Upper lobe of right lung (tissue), 1 donor: ENCODE data around the gene MNX1. TPM values are rescaled to one million over a fixed set of nuclear protein-coding genes. Genes with fewer than 3 reads are reported as not detected.

Source experiments
- ATAC-seq: fragments of 200-7000 bp; cut with Tn5 transposase; one replicate; pipeline ENCODE4 v1.9.1; 2020; ENCODE audit warnings: mild to moderate bottlenecking, moderate library complexity
- DNase-seq: peaks from one replicate; pipeline ENCODE4 v3.0.0-alpha.2; 2020
- H3K27ac ChIP-seq: fragments of 200-600 bp; one replicate; pipeline ENCODE4 v1.8.0; 2022
- H3K27me3 ChIP-seq: fragments of 200-600 bp; one replicate; pipeline ENCODE4 v1.8.0; 2022; ENCODE audit warnings: mild to moderate bottlenecking
- H3K36me3 ChIP-seq: fragments of 200-600 bp; one replicate; pipeline ENCODE4 v1.8.0; 2022
- H3K4me1 ChIP-seq: fragments of 200-600 bp; one replicate; pipeline ENCODE4 v1.8.0; 2022
- H3K4me3 ChIP-seq: fragments of 200-600 bp; one replicate; pipeline ENCODE4 v1.8.0; 2022; ENCODE audit warnings: mild to moderate bottlenecking
- H3K9me3 ChIP-seq: fragments of 200-600 bp; one replicate; pipeline ENCODE4 v1.8.0; 2022
- intact Hi-C: fragments of 100-400 bp; cut with DNase I; formaldehyde crosslinking; loops from one replicate; pipeline ENCODE4 v1.11.0; 2022
- total RNA-seq: library from RNA; stranded (reverse); fragmentation: NEBNext Ultra II Directional; extraction: Animal tissue kit (Norgen Biotek cat#: 25700); gene quantifications from one replicate; pipeline ENCODE4 v1.2.1, GENCODE V29; 2021
- TF ChIP-seq, protein P1 (sequence below): fragments of 200-600 bp; IDR thresholded peaks from one replicate; pipeline ENCODE4 v1.8.0; 2022; ENCODE audit warnings: antibody characterized with exemption
- donor health status: DM: no; HTN: yes; CAD: no; lungs with severe emphysema.

Gene MNX1
- total RNA-seq, 1 donor from 2014 or later, result 0.93 TPM

DNA sequence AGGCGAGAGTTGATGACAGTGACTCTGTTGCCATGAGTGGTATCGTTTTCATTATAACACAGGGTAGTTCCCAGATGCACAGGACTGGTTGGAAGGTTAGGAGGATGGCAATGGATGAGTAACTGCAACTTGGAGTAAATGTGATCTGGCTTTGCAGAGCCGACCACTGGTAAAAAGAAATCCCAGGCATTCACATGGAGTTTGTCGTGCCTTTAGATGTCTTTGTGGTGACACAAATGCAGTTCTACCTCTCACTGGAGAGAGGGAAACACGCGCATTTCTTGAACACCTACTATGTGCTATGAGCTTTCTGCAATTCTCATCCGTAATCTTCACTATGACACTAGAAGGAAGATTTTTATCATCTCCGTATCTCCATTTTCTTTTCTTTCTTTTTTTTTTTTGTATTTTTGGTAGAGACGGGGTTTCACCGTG lies 1.7 kb upstream of the MNX1 start:
- no peak overlapping the region for H3K4me3 ChIP-seq
- no peak for ATAC-seq
- no peaks in the 10 kb centered on the region for H3K36me3 ChIP-seq
- intact Hi-C loops, result no loop called here
- H3K4me1 ChIP-seq, result peaks cover 13% of the 10 kb centered on the region
- DNase-seq, result no peak
- H3K9me3 ChIP-seq, result no peaks in the 10 kb centered on the region
- H3K27me3 ChIP-seq, result peaks cover 89% of the 10 kb centered on the region
- no peak overlapping the region for H3K27ac ChIP-seq
- TF ChIP-seq, protein P1, sequence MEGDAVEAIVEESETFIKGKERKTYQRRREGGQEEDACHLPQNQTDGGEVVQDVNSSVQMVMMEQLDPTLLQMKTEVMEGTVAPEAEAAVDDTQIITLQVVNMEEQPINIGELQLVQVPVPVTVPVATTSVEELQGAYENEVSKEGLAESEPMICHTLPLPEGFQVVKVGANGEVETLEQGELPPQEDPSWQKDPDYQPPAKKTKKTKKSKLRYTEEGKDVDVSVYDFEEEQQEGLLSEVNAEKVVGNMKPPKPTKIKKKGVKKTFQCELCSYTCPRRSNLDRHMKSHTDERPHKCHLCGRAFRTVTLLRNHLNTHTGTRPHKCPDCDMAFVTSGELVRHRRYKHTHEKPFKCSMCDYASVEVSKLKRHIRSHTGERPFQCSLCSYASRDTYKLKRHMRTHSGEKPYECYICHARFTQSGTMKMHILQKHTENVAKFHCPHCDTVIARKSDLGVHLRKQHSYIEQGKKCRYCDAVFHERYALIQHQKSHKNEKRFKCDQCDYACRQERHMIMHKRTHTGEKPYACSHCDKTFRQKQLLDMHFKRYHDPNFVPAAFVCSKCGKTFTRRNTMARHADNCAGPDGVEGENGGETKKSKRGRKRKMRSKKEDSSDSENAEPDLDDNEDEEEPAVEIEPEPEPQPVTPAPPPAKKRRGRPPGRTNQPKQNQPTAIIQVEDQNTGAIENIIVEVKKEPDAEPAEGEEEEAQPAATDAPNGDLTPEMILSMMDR, result no peak

DNA sequence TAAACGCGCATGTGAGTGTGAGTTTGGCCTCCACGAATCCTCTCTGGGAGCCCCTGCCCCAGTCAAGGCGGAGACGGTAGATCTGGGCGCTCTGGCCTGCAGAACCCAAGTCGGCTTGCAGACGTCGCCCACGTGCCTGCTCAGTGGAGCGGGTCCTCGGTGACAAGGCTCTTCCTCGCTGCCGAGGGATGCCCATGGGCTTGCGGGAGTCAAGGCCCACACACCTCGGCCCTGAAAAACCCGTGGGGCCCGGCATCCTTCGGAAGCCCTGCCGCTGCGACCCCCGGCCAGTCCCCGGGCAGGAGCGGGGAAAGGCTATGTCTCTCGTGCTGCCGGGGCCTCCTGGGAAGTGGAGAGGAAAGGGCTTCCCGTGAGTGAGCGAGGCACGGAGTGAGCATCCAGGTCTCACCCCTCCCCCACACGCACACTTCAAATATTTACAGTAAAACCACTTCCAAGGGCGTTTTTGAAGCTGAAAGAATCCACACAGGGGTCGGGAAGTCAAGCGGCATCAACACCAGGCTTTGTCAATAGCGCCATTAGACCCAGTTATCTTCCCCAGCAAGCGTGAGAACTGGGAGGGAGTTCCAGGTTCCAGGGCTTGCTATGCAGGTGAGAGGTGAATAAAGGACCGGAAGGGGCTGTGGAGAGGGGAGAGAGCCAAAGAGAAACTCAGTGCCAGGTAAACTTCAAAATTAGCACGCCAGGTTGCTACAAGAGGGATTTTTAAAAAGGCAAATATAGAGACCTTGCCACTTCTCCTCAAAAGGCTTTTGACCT lies 1.1 kb upstream of the MNX1 start:
- intact Hi-C loops, result no loop called here
- H3K27ac ChIP-seq, result no peak overlapping the region
- H3K4me1 ChIP-seq, result peaks cover 13% of the 10 kb centered on the region
- DNase-seq, result no peak
- TF ChIP-seq, protein P1, result no peak
- peak overlapping the region; percentile 56 for H3K4me3 ChIP-seq
- H3K9me3 ChIP-seq, result no peaks in the 10 kb centered on the region
- no peaks in the 10 kb centered on the region for H3K36me3 ChIP-seq
- H3K27me3 ChIP-seq, result peaks cover 89% of the 10 kb centered on the region
- no peak for ATAC-seq

DNA sequence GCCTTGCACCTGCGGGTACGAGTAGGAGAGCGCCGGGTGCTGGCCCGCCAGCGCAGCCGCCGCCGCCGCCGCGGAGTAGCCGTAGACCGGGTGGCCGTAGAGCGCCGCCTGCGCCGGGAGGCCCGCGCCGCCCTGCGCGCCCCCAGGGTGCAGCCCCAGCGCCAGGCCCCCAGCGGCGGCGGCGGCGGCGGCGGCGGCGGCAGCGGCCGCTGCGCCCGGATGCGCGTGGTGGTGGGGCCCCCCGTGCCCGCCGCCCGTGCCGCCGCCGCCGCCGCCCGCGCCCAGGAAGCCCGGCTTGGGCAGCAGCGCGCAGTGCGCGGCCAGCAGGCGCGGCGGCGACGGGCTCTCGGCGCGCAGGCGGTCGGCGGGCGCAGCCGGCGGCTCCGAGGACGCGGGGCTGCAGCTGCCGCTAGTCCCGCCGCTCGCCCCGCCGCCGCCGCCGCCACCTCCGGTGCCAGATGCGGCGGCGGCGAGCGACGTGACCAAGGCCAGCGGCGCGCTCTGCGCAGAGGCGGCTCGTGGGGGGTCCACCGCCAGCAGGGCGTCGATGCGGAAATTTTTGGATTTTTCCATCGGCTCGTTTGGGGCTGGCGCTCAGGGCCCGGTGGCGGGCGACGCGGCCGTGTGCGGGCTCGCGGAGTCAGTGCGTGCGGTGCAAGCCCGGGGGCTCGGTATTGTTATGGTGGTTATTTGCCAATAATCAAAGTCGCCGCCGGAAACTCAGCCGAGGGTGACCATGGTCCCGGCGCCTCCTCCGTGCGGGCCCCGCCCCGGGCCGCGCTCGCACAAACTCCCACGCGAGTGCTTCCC lies 480 bp downstream of the MNX1 start:
- TF ChIP-seq, protein P1, result no peak
- H3K27me3 ChIP-seq, result peaks cover 89% of the 10 kb centered on the region
- intact Hi-C loops, result no loop called here
- DNase-seq (no peak), ATAC-seq (no peak)
- no peak overlapping the region for H3K27ac ChIP-seq
- no peaks in the 10 kb centered on the region for H3K9me3 ChIP-seq
- H3K36me3 ChIP-seq, result no peaks in the 10 kb centered on the region
- peak overlapping the region; percentile 56 for H3K4me3 ChIP-seq
- H3K4me1 ChIP-seq, result peaks cover 13% of the 10 kb centered on the region

DNA sequence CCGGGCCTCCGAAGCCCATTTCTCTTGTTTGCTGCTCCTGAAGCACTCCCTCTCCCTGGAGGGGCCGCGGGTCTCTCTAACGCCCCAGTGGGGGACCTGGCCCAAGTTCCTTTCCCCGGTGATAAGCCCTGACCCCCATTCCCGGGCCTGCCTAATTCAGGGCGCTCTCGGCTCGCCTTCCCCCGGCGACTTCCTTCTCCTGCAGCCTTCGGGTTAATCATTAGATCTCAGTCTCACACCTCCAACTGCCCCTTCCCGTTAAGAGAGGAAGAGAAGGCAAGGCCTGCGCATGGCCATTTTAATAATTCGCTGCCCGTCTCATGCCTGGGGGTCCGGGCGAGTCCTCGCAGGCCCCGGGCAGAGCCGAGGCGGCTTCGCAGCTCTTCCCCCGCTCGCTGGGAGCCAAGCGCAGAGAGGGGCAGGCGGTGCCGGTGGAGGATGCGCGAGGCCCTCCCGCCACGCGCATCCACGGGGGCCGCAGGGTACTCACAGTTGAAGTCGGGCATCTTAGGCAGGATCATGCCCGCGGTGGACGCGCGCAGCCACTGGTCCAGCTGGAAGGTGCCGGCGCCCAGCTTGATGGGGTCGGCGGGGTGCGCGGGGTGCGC lies 1.2 kb downstream of the MNX1 start:
- H3K4me3 ChIP-seq, result peak overlapping the region; percentile 36
- no peak overlapping the region for H3K27ac ChIP-seq
- TF ChIP-seq, protein P1, result no peak
- peaks cover 89% of the 10 kb centered on the region for H3K27me3 ChIP-seq
- peak; percentile 66 for DNase-seq
- ATAC-seq, result peak; percentile 12
- intact Hi-C loops, result no loop called here
- no peaks in the 10 kb centered on the region for H3K9me3 ChIP-seq
- peaks cover 17% of the 10 kb centered on the region for H3K4me1 ChIP-seq
- H3K36me3 ChIP-seq, result no peaks in the 10 kb centered on the region

DNA sequence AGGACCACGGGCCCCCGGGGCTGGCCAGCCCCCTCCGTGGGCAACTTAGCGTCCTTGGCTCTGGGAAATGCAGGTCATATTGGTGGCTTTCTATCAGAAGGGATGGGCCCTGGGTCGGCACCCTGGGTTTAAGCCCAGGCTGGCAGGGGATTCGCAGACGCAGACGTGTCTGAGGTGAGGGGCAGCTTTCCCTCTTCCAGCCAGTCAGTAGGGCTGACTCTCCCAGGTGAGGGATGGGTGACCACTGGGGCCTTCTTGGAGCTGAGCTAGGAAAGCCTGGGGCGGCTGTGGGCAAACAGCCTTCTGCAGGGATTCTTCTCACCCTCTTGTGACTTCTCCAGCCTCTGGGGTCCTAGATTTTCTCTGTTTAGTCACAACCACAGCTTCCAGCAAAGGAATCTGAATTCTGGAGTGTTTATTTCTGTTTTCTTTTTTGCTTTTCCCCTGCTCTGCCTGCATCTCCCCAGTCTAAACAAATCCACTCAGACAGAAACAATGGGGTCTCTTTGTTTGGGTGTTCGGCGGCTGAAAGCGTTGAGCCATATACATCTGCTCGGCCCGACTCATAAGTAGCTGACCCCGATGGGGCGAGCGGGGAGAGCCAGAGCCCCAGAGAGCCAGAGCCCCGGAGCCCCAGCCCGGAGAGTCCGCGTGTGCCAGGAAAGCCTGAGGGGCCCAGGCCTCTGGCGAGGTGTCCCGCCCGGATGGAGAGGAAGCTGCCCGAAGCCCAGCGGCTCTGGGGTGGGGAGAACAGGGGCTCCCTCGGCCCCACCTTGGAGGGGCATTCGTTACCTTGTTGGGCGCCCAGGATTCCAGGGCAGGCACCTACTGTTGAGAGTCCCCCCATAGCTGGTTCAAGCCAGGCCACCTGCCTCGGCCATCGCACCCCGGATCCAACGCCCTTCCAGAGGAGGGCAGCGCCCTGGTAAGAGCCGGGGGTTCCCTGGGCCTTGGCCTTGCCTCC lies 2.0 kb downstream of the MNX1 start:
- no peaks in the 10 kb centered on the region for H3K9me3 ChIP-seq
- H3K4me3 ChIP-seq, result peak overlapping the region; percentile 36
- peaks cover 89% of the 10 kb centered on the region for H3K27me3 ChIP-seq
- TF ChIP-seq, protein P1, result no peak
- DNase-seq, result peak; percentile 60
- no peaks in the 10 kb centered on the region for H3K36me3 ChIP-seq
- peaks cover 25% of the 10 kb centered on the region for H3K4me1 ChIP-seq
- intact Hi-C loops, result no loop called here
- ATAC-seq, result no peak
- no peak overlapping the region for H3K27ac ChIP-seq
